HCT116 (cell line): Measurements from ENCODE around the gene CDH22. TPM values are rescaled to one million over a fixed set of nuclear protein-coding genes. Genes with fewer than 3 reads are reported as not detected.

Experiments used
- ATAC-seq: fragments of 200-7000 bp; cut with Tn5 transposase; 2 replicates; pipeline ENCODE4 v1.9.1; 2020; ENCODE audit warnings: mild to moderate bottlenecking, moderate library complexity
- BruUV-seq: library from RNA; stranded (reverse); fragments of 400-500 nt; replicated peaks from 2 replicates; lab custom pipeline; 2021; lab: Mats Ljungman, UMichigan
- CTCF ChIA-PET: fragments of 300-600 bp; sonication (Branson Sonifier 250); formaldehyde crosslinking; loops from one replicate; lab custom pipeline; 2021; ENCODE audit warnings: antibody characterized with exemption; lab: Charles Lee
- POLR2A ChIA-PET: fragments of 300-600, 350-600 bp; sonication (Branson Sonifier 250); formaldehyde crosslinking; loops from one replicate; lab custom pipeline; 2021; ENCODE audit warnings: antibody characterized with exemption; lab: Charles Lee
- RAD21 ChIA-PET, 2 experiments: fragments of 300-600 bp; sonication (Branson Sonifier 250); formaldehyde crosslinking; loops; one replicate each; lab custom pipeline; 2023; ENCODE audit warnings: low total read pairs in 2 of 2; ENCODE audit not compliant: uncharacterized antibody in 2 of 2, unreplicated experiment in 2 of 2, low non-redundant PET in 1 of 2; lab: Charles Lee
- DNase-seq: peaks from one replicate; pipeline ENCODE4 v3.0.0-alpha.2; 2010; ENCODE audit warnings: low read depth, low spot score
- H2AFZ ChIP-seq: fragments of 200-600 bp; shearing (Covaris generic), sonication (generic); 2 replicates; pipeline ENCODE4 v1.6.1; 2017; ENCODE audit warnings: low read depth, mixed run types, mixed read lengths, antibody characterized with exemption, low read length; ENCODE audit not compliant: poor library complexity, severe bottlenecking
- H3K27ac ChIP-seq: 2 replicates; pipeline ENCODE4 v1.5.1; 2012; ENCODE audit warnings: low read depth, low read length
- H3K27me3 ChIP-seq: fragments of 200-600 bp; sonication (generic); 2 replicates; pipeline ENCODE4 v1.6.1; 2016; ENCODE audit warnings: mixed run types, low read length, mixed read lengths; ENCODE audit not compliant: insufficient read depth
- H3K36me3 ChIP-seq, 2 experiments: fragments of 200-500 bp in 1 of 2; fragments of 200-600 bp in 1 of 2; sonication (Bioruptor generic) in 1 of 2; sonication (generic) in 1 of 2; 2 replicates each; pipeline versions ENCODE4 v1.5.1 to v1.6.1; 2014 to 2016; ENCODE audit warnings: low read length in 2 of 2, inconsistent platforms in 1 of 2, mixed read lengths in 1 of 2, mixed run types in 1 of 2; ENCODE audit not compliant: insufficient read depth in 2 of 2, control insufficient read depth in 1 of 2
- H3K4me1 ChIP-seq, 2 experiments: fragments of 200-600 bp in 1 of 2; sonication (generic) in 1 of 2; 2 replicates each; pipeline versions ENCODE4 v1.5.1 to v1.6.1; 2012 to 2017; ENCODE audit warnings: low read length in 2 of 2, inconsistent platforms in 1 of 2, mild to moderate bottlenecking in 1 of 2, mixed read lengths in 1 of 2, mixed run types in 1 of 2, moderate library complexity in 1 of 2; ENCODE audit not compliant: insufficient read depth in 2 of 2, control insufficient read depth in 1 of 2
- H3K4me2 ChIP-seq: fragments of 200-600 bp; sonication (generic); 2 replicates; pipeline ENCODE4 v1.6.1; 2017; ENCODE audit warnings: mixed run types, low read length, mixed read lengths
- H3K4me3 ChIP-seq, 2 experiments: fragments of 200-600 bp in 1 of 2; sonication (generic) in 1 of 2; replicated peaks in 1 of 2; 2 replicates each; pipeline ENCODE4 v1.5.1; 2011 to 2016; ENCODE audit warnings: low read length in 2 of 2, control low read depth in 1 of 2, low read depth in 1 of 2, mild to moderate bottlenecking in 1 of 2, mixed read lengths in 1 of 2, mixed run types in 1 of 2
- H3K79me2 ChIP-seq: fragments of 200-600 bp; sonication (generic); 2 replicates; pipeline ENCODE4 v1.6.1; 2017; ENCODE audit warnings: mild to moderate bottlenecking, mixed run types, low read length, moderate library complexity, mixed read lengths; ENCODE audit not compliant: insufficient read depth
- H3K9ac ChIP-seq: fragments of 200-600 bp; sonication (generic); 2 replicates; pipeline ENCODE4 v1.6.1; 2016; ENCODE audit warnings: low read length, mixed read lengths
- H3K9me2 ChIP-seq: fragments of 200-600 bp; sonication (generic), shearing (Covaris generic); 2 replicates; pipeline ENCODE4 v1.6.1; 2017; ENCODE audit warnings: mixed run types, mild to moderate bottlenecking, moderate library complexity; ENCODE audit not compliant: insufficient read depth
- H3K9me3 ChIP-seq, 2 experiments: fragments of 200-500 bp in 1 of 2; fragments of 200-600 bp in 1 of 2; sonication (Bioruptor generic) in 1 of 2; sonication (generic) in 1 of 2; 2 replicates each; pipeline ENCODE4 v1.6.1; 2014 to 2017; ENCODE audit warnings: low read length in 2 of 2, mixed read lengths in 2 of 2, inconsistent platforms in 1 of 2, low read depth in 1 of 2, mild to moderate bottlenecking in 1 of 2, mixed run types in 1 of 2, moderate library complexity in 1 of 2; ENCODE audit not compliant: control insufficient read depth in 1 of 2, insufficient read depth in 1 of 2
- H4K20me1 ChIP-seq: fragments of 200-600 bp; sonication (generic), shearing (Covaris generic); 2 replicates; pipeline ENCODE4 v1.6.1; 2017; ENCODE audit warnings: mixed run types, mild to moderate bottlenecking, moderate library complexity; ENCODE audit not compliant: insufficient read depth
- CEBPB ChIP-seq: IDR thresholded peaks from 2 replicates; pipeline ENCODE4 v1.6.1; 2012; ENCODE audit warnings: low read depth
- EZH2 ChIP-seq: fragments of 200-600 bp; sonication (generic); IDR thresholded peaks from 2 replicates; pipeline ENCODE4 v1.6.1; 2017; ENCODE audit warnings: antibody characterized with exemption, mixed run types
- EZH2phosphoT487 ChIP-seq: fragments of 200-600 bp; IDR thresholded peaks from 2 replicates; pipeline ENCODE4 v1.6.1; 2018; ENCODE audit warnings: antibody characterized with exemption, borderline replicate concordance
- FOSL1 ChIP-seq: IDR thresholded peaks from 2 replicates; pipeline ENCODE4 v1.6.1; 2012; ENCODE audit warnings: low read depth
- JUND ChIP-seq: IDR thresholded peaks from 2 replicates; pipeline ENCODE4 v1.6.1; 2012
- POLR2A ChIP-seq: IDR thresholded peaks from 2 replicates; pipeline ENCODE4 v1.7.0; 2011; ENCODE audit warnings: borderline replicate concordance; ENCODE audit not compliant: insufficient read depth, insufficient read length; ENCODE audit errors: extremely low read depth
- POLR2AphosphoS5 ChIP-seq: IDR thresholded peaks from 2 replicates; pipeline ENCODE4 v1.6.1; 2011; ENCODE audit warnings: mild to moderate bottlenecking, low read depth, low read length, moderate library complexity
- RAD21 ChIP-seq: IDR thresholded peaks from 2 replicates; pipeline ENCODE4 v1.6.1; 2012; ENCODE audit warnings: low read depth, mild to moderate bottlenecking
- REST ChIP-seq: IDR thresholded peaks from 2 replicates; pipeline ENCODE4 v1.6.1; 2012; ENCODE audit warnings: low read depth
- SIN3A ChIP-seq: IDR thresholded peaks from 2 replicates; pipeline ENCODE4 v1.6.1; 2012; ENCODE audit warnings: low read depth
- SP1 ChIP-seq: IDR thresholded peaks from 2 replicates; pipeline ENCODE4 v1.6.1; 2012; ENCODE audit warnings: low read depth
- TCF7L2 ChIP-seq: IDR thresholded peaks from 2 replicates; pipeline ENCODE4 v1.7.0; 2011; ENCODE audit warnings: borderline replicate concordance, inconsistent platforms; ENCODE audit not compliant: insufficient read depth, insufficient read length; ENCODE audit errors: extremely low read depth
- YY1 ChIP-seq: IDR thresholded peaks from 2 replicates; pipeline ENCODE4 v1.6.1; 2011; ENCODE audit warnings: low read length, low read depth, moderate library complexity, mild to moderate bottlenecking; ENCODE audit not compliant: insufficient replicate concordance; ENCODE audit errors: extremely low read depth
- ZFX ChIP-seq: fragments of 450-650 bp; IDR thresholded peaks from 2 replicates; pipeline ENCODE4 v1.6.1; 2017
- intact Hi-C: fragments of 100-400 bp; cut with micrococcal nuclease; formaldehyde crosslinking; loops from 2 replicates; pipeline ENCODE4 v1.10.0; 2022
- total RNA-seq: library from RNA; stranded (reverse); gene quantifications from one replicate; pipeline ENCODE4 v1.2.1, GENCODE V29; 2021; ENCODE audit not compliant: unreplicated experiment
- TF ChIP-seq, protein P1 (sequence below): IDR thresholded peaks from 2 replicates; pipeline ENCODE4 v1.6.1; 2011; ENCODE audit warnings: mild to moderate bottlenecking, low read length, moderate library complexity; ENCODE audit not compliant: insufficient replicate concordance; ENCODE audit errors: extremely low read depth
- TF ChIP-seq, protein P2 (sequence below), 3 experiments: fragments of 200-600 bp in 1 of 3; sonication (generic) in 1 of 3; IDR thresholded peaks in 2 of 3; conservative IDR thresholded peaks in 1 of 3; 2 replicates each; pipeline ENCODE4 v1.5.1; 2012 to 2017; ENCODE audit warnings: low read depth in 2 of 3, low read length in 2 of 3, antibody characterized with exemption in 1 of 3, borderline replicate concordance in 1 of 3, control low read depth in 1 of 3, mild to moderate bottlenecking in 1 of 3, mixed read lengths in 1 of 3, mixed run types in 1 of 3, moderate library complexity in 1 of 3; ENCODE audit not compliant: insufficient read depth in 1 of 3
- TF ChIP-seq, protein P3 (sequence below): IDR thresholded peaks from 2 replicates; pipeline ENCODE4 v1.6.1; 2012

The CDH22 gene
- total RNA-seq, 1 experiment from 2014 or later: 1.8 TPM

DNA sequence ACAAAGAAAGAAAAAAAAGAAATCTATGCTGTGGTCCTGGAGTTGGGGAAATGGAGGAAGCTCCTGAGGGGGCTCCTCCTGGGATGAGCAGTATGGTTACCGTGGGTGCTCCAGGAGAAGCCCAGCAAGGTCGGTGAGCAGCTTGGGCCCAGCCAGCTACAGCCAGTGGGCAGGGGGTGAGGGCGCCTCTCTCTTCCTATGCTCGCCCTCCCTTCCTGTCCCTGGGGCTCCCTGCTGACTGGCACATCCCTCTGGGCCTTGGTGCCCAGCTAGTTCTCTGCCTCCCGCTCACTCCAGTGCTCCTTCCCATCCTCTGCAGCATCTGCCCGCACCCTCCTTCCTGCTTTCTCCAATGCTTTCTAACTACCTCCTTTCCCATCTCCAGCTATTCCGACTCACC lies 173.6 kb downstream of the CDH22 start:
- BruUV-seq: no TSS peak
- intact Hi-C loops: loop anchor here (5.0 kb wide), 1 partner anchor 173 kb away; the partner anchor contains the start of gene CDH22
- DNase-seq (no peak), ATAC-seq (no peak)
- Histone ChIP-seq H3K9me2 (no peaks in the 10 kb centered on the region), H3K27me3 (0 out of 2 replicates have a peak, but pooled peaks cover 12% of the 10 kb centered on the region), H3K36me3 (no peaks in the 10 kb centered on the region), H3K27ac (no peak overlapping the region), H3K4me2 (no peak overlapping the region), H3K4me3 (no peak overlapping the region), H3K9me3 (no peaks in the 10 kb centered on the region), H2AFZ (no peak overlapping the region), H3K4me1 (no peaks in the 10 kb centered on the region), H4K20me1 (no peaks in the 10 kb centered on the region), H3K9ac (no peak overlapping the region), H3K79me2 (no peaks in the 10 kb centered on the region)
- TF ChIP-seq TCF7L2 (no peak), REST (no peak), POLR2A (no peak), SIN3A (no peak), EZH2 (no peak), FOSL1 (no peak), CEBPB (no peak), YY1 (no peak), ZFX (no peak), JUND (no peak), RAD21 (no peak), EZH2phosphoT487 (no peak), SP1 (no peak), POLR2AphosphoS5 (no peak)
- TF ChIP-seq, protein P1, sequence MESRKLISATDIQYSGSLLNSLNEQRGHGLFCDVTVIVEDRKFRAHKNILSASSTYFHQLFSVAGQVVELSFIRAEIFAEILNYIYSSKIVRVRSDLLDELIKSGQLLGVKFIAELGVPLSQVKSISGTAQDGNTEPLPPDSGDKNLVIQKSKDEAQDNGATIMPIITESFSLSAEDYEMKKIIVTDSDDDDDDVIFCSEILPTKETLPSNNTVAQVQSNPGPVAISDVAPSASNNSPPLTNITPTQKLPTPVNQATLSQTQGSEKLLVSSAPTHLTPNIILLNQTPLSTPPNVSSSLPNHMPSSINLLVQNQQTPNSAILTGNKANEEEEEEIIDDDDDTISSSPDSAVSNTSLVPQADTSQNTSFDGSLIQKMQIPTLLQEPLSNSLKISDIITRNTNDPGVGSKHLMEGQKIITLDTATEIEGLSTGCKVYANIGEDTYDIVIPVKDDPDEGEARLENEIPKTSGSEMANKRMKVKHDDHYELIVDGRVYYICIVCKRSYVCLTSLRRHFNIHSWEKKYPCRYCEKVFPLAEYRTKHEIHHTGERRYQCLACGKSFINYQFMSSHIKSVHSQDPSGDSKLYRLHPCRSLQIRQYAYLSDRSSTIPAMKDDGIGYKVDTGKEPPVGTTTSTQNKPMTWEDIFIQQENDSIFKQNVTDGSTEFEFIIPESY: no peak
- TF ChIP-seq, protein P2, sequence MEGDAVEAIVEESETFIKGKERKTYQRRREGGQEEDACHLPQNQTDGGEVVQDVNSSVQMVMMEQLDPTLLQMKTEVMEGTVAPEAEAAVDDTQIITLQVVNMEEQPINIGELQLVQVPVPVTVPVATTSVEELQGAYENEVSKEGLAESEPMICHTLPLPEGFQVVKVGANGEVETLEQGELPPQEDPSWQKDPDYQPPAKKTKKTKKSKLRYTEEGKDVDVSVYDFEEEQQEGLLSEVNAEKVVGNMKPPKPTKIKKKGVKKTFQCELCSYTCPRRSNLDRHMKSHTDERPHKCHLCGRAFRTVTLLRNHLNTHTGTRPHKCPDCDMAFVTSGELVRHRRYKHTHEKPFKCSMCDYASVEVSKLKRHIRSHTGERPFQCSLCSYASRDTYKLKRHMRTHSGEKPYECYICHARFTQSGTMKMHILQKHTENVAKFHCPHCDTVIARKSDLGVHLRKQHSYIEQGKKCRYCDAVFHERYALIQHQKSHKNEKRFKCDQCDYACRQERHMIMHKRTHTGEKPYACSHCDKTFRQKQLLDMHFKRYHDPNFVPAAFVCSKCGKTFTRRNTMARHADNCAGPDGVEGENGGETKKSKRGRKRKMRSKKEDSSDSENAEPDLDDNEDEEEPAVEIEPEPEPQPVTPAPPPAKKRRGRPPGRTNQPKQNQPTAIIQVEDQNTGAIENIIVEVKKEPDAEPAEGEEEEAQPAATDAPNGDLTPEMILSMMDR (IDR thresholded peaks at IDR 0.05 in 2 of 3, conservative IDR thresholded peaks at IDR 0.05 in 1 of 3; ENCODE audit: borderline replicate concordance in 1 of 3, insufficient read depth in 1 of 3, low read depth in 2 of 3, low read length in 2 of 3): no peak
- TF ChIP-seq, protein P3, sequence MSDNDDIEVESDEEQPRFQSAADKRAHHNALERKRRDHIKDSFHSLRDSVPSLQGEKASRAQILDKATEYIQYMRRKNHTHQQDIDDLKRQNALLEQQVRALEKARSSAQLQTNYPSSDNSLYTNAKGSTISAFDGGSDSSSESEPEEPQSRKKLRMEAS: no peak
- RAD21 ChIA-PET: no interaction called here
- POLR2A ChIA-PET: no interaction called here
- CTCF ChIA-PET: interaction anchor here (1.4 kb wide), 1 partner anchor 214 kb away, joined by 7 read pairs; no protein-coding TSS in a partner anchor
